ENCODE results near the gene RSRC2. TPM values are rescaled to one million over a fixed set of nuclear protein-coding genes. Genes with fewer than 3 reads are reported as not detected.
"Not testable (repeated sequence)": the region's sequence is repeated elsewhere in the genome, so short reads cannot be mapped to it uniquely, and the experiment has no call there.

Gene RSRC2
- total RNA-seq, 2 donors from 2014 or later: 71.5 to 97.6 TPM

DNA sequence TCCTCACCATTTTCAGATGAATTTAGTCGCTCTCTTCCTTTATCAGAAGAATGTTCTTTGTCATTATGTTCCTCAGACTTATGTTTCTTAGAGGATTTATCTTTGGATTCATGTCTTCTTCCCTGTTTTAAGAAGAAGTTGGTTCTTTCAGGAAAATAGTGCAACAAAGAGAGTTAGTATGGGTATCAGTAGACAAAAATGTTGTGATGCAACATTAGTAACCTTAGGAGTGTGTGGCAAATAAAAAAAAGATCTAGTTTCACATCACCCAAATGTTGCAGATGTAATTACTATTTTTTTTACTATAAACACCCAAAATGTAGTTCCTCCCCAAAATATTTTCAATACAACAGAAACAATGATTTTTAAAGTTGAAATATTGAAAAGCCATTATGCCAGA lies 7.8 kb downstream of the RSRC2 start:
- Histone ChIP-seq H3K4me3 (no peak overlapping the region), H3K9me3 (no peaks in the 10 kb centered on the region), H3K4me1 (ENCODE audit: control insufficient read depth in 1 of 2, low read depth in 2 of 2) (peaks cover 18 to 26% of the 10 kb centered on the region in 2 donors), H3K36me3 (peaks cover 67% of the 10 kb centered on the region), H3K27ac (no peak overlapping the region), H3K27me3 (replicated peaks; ENCODE audit: insufficient read depth) (no peaks in the 10 kb centered on the region)
- DNase-seq (ENCODE audit: low spot score) (no peak), ATAC-seq (ENCODE audit: insufficient number of reproducible peaks, low FRiP score, low read depth) (no peak)
- no peak for TF ChIP-seq CTCF (IDR thresholded peaks at IDR 0.05)

DNA sequence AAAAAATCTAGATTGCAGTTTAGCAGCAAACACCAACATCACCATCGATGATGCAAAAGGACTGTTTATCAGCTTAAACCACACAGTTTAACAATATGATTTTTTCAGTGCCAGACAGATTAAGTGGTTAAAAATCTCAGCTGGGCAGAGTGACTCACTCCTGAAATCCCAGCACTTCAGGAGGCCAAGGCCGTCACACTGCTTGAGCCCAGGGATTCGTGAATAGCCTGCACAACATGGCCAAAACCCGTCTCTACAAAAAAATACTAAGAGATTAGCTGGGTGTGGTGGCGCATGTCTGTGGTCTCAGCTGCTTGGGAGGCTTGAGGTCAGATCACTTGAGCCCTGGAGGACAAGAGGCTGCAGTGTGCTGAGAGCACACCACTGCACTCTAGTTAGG lies 8.9 kb downstream of the RSRC2 start:
- Histone ChIP-seq H3K36me3 (peaks cover 74% of the 10 kb centered on the region), H3K9me3 (no peaks in the 10 kb centered on the region), H3K4me3 (no peak overlapping the region), H3K4me1 (ENCODE audit: control insufficient read depth in 1 of 2, low read depth in 2 of 2) (peaks cover 10 to 15% of the 10 kb centered on the region in 2 donors), H3K27ac (no peak overlapping the region), H3K27me3 (replicated peaks; ENCODE audit: insufficient read depth) (no peaks in the 10 kb centered on the region)
- no peak for DNase-seq (ENCODE audit: low spot score)
- no peak for TF ChIP-seq CTCF (IDR thresholded peaks at IDR 0.05)
- no peak for ATAC-seq (ENCODE audit: insufficient number of reproducible peaks, low FRiP score, low read depth)

- H3K4me1 ChIP-seq (ENCODE audit: control insufficient read depth in 1 of 2, low read depth in 2 of 2): peaks cover 0 to 4% of the 10 kb centered on the region in 2 donors
- H3K27me3 ChIP-seq (replicated peaks; ENCODE audit: insufficient read depth): no peaks in the 10 kb centered on the region
- H3K36me3 ChIP-seq: peaks cover 83% of the 10 kb centered on the region
- no peak overlapping the region for H3K27ac ChIP-seq
- ATAC-seq (ENCODE audit: insufficient number of reproducible peaks, low FRiP score, low read depth) (no peak), DNase-seq (ENCODE audit: low spot score) (no peak)
- no peaks in the 10 kb centered on the region for H3K9me3 ChIP-seq
- TF ChIP-seq CTCF (IDR thresholded peaks at IDR 0.05): no peak
- no peak overlapping the region for H3K4me3 ChIP-seq
Observed at GRCh38 chr12:122516544-122517361, 10.0 kb downstream of the RSRC2 start.

DNA sequence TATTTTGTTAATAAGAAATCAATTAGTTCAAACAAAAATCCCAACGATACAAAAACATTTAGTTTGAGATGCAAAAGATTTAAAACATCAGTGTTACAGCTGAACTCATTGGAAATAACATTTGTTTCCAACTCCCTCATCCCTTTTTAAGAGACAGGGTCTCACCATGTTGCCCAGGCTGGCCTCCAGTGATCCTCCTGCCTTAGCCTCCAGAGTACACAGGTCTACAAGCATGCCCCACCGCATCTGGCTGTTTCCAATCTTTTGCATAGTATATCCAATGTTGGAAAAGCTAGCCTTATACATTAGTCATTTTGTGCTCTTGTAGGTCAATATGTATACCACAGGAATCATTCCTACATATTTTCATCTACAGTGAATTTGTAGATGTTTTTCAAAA lies 11.5 kb downstream of the RSRC2 start:
- Histone ChIP-seq H3K27ac (no peak overlapping the region), H3K36me3 (peaks cover 83% of the 10 kb centered on the region), H3K9me3 (no peaks in the 10 kb centered on the region), H3K27me3 (replicated peaks; ENCODE audit: insufficient read depth) (no peaks in the 10 kb centered on the region), H3K4me3 (no peak overlapping the region), H3K4me1 (ENCODE audit: control insufficient read depth in 1 of 2, low read depth in 2 of 2) (no peaks in the 10 kb centered on the region)
- TF ChIP-seq CTCF (IDR thresholded peaks at IDR 0.05): no peak
- DNase-seq (ENCODE audit: low spot score) (no peak), ATAC-seq (ENCODE audit: insufficient number of reproducible peaks, low FRiP score, low read depth) (no peak)

- Histone ChIP-seq H3K27me3 (replicated peaks; ENCODE audit: insufficient read depth) (no peaks in the 10 kb centered on the region), H3K9me3 (no peaks in the 10 kb centered on the region), H3K4me3 (no peak overlapping the region), H3K36me3 (peaks cover 89% of the 10 kb centered on the region), H3K27ac (no peak overlapping the region), H3K4me1 (ENCODE audit: control insufficient read depth in 1 of 2, low read depth in 2 of 2) (no peaks in the 10 kb centered on the region)
- TF ChIP-seq CTCF (IDR thresholded peaks at IDR 0.05): no peak
- ATAC-seq (ENCODE audit: insufficient number of reproducible peaks, low FRiP score, low read depth) (no peak), DNase-seq (ENCODE audit: low spot score) (no peak)
Observed at GRCh38 chr12:122513660-122514059, 13.1 kb downstream of the RSRC2 start.

GRCh38 chr12:122513028-122513427 lies 13.7 kb downstream of the RSRC2 start:
- not testable (repeated sequence) for H3K4me1 ChIP-seq (ENCODE audit: control insufficient read depth in 1 of 2, low read depth in 2 of 2); H3K27me3 ChIP-seq (replicated peaks; ENCODE audit: insufficient read depth); H3K27ac ChIP-seq; H3K9me3 ChIP-seq; DNase-seq (ENCODE audit: low spot score); H3K4me3 ChIP-seq; ATAC-seq (ENCODE audit: insufficient number of reproducible peaks, low FRiP score, low read depth)
- peaks cover 89% of the 10 kb centered on the region for H3K36me3 ChIP-seq

All from thoracic aorta (tissue), 2 donors.